ENCODE data around the gene PPP1R37. TPM values are rescaled to one million over a fixed set of nuclear protein-coding genes. Genes with fewer than 3 reads are reported as not detected.
A peak's percentile ranks its signal among the peaks of the same experiment; 100 is the strongest.

Gene PPP1R37
- total and polyA plus RNA-seq, 2 of the 13 experiments (the other 11 are each of a cell fraction or from before 2014, with no cell fraction given): 9.0 to 14.3 TPM

- Histone ChIP-seq H3K36me3 (replicated peaks in 1 of 2; ENCODE audit: control insufficient read depth in 1 of 2, insufficient read depth in 2 of 2, low read length in 2 of 2) (peaks cover 0 to 5% of the 10 kb centered on the region in 2 experiments; a peak in 3 of 5 replicates), H3K9me3 (ENCODE audit: low read length) (no peaks in the 10 kb centered on the region), H3K4me3 (replicated peaks in 1 of 3; ENCODE audit: insufficient read depth in 1 of 3, low read depth in 2 of 3, low read length in 3 of 3) (peak overlapping the region in 2 of 3 experiments; percentile 4 to 58; a peak in 5 of 6 replicates), H3K27ac (ENCODE audit: extremely low read length, insufficient read depth, low read length) (peak overlapping the region; percentile 74), H3K4me2 (ENCODE audit: low read depth, low read length) (peak overlapping the region; percentile 85), H4K20me1 (ENCODE audit: insufficient read depth, low read length) (peaks cover 18% of the 10 kb centered on the region), H3K27me3 (ENCODE audit: control insufficient read depth in 1 of 2, insufficient read depth in 2 of 2, low read length in 2 of 2) (no peaks in the 10 kb centered on the region; a peak in 1 of 5 replicates), H3K79me2 (ENCODE audit: insufficient read depth, low read length) (peaks cover 98% of the 10 kb centered on the region), H3K9ac (ENCODE audit: insufficient read depth, low read depth, low read length) (peak overlapping the region; percentile 69), H2AFZ (ENCODE audit: low read length) (no peak overlapping the region), H3K4me1 (ENCODE audit: insufficient read depth, low read length) (peaks cover 100% of the 10 kb centered on the region)
- BruUV-seq (replicated peaks): no TSS peak
- peak; percentile 2 for ATAC-seq
- intact Hi-C loops (cut with micrococcal nuclease; ENCODE audit: unreplicated experiment) (no loop called here), in situ Hi-C loops (cut with HindIII; ENCODE audit: extremely low pct_ligation_motif_present, low pct_unique_long_range_greater_than_20kb) (no loop called here)
- 34% methylated on average over 7 of the region's 15 CpGs for WGBS (ENCODE audit: low lambda C conversion rate)
- peak; percentile 56 for FAIRE-seq
- POLR2A ChIA-PET: interaction anchor here (0.7 to 3.2 kb wide), 11 partner anchors 14 to 302 kb away, joined by 3 to 13 read pairs (median 5); partner anchors contain the start of genes BLOC1S3, CLASRP, GEMIN7 and TRAPPC6A
- DNase-seq (ENCODE audit: low spot score): peak; percentile 40
- CTCF ChIA-PET (ENCODE audit: low intra/inter-chr PET ratio, low total read pairs): no interaction called here
- TF ChIP-seq CBFB (CRISPR knock-in tag; IDR thresholded peaks at IDR 0.05) (no peak), SUZ12 (IDR thresholded peaks at IDR 0.05; ENCODE audit: low read depth, low read length) (no peak), ZNF326 (CRISPR knock-in tag; IDR thresholded peaks at IDR 0.05; ENCODE audit: borderline replicate concordance) (no peak), ZNF484 (CRISPR knock-in tag; IDR thresholded peaks at IDR 0.05; ENCODE audit: borderline replicate concordance, low read depth) (no peak), SIN3B (IDR thresholded peaks at IDR 0.05; ENCODE audit: low read length) (no peak), THYN1 (CRISPR knock-in tag; IDR thresholded peaks at IDR 0.05; ENCODE audit: borderline replicate concordance, low read depth) (no peak), ZFX (CRISPR knock-in tag; IDR thresholded peaks at IDR 0.05; ENCODE audit: low read depth) (no peak; the same call in 1 of the 2 replicates), NFRKB (IDR thresholded peaks at IDR 0.05) (no peak), ZNF558 (CRISPR knock-in tag; IDR thresholded peaks at IDR 0.05; ENCODE audit: borderline replicate concordance) (no peak), IRF1 (CRISPR knock-in tag; IDR thresholded peaks at IDR 0.05; ENCODE audit: low read depth) (no peak), NCOR1 (IDR thresholded peaks at IDR 0.05; ENCODE audit: borderline replicate concordance, low read length) (no peak), NR1H2 (CRISPR knock-in tag; IDR thresholded peaks at IDR 0.05; ENCODE audit: borderline replicate concordance, low read depth) (no peak), HMGA1 (CRISPR knock-in tag; conservative IDR thresholded peaks at IDR 0.05) (no peak), MZF1 (CRISPR knock-in tag; IDR thresholded peaks at IDR 0.05; ENCODE audit: borderline replicate concordance) (no peak), SOX13 (IDR thresholded peaks at IDR 0.05) (no peak), SOX13 (CRISPR knock-in tag; conservative IDR thresholded peaks at IDR 0.05 in 1 of 2, IDR thresholded peaks at IDR 0.05 in 1 of 2) (0 out of 4 replicates have a peak, but pooled peaks of 1 of the 2 experiments have one; percentile 18), ZNF503 (CRISPR knock-in tag; IDR thresholded peaks at IDR 0.05) (no peak), ZNF761 (CRISPR knock-in tag; conservative IDR thresholded peaks at IDR 0.05) (0 out of 2 replicates have a peak, but pooled peaks have one; percentile 58), DR1 (CRISPR knock-in tag; IDR thresholded peaks at IDR 0.05) (no peak), SPEN (CRISPR knock-in tag; IDR thresholded peaks at IDR 0.05; ENCODE audit: low read depth) (peak; percentile 13; the same call in 1 of the 2 replicates), GATAD2A (CRISPR knock-in tag; IDR thresholded peaks at IDR 0.05) (0 out of 2 replicates have a peak, but pooled peaks have one; percentile 3)
These were observed 5.8 kb downstream of the PPP1R37 start for GRCh38 chr19:45098521-45099466.

Measured in HepG2 (cell line).